Mesenteric fat pad (tissue), 1 donor: ENCODE results near the gene BACE2. TPM values are rescaled to one million over a fixed set of nuclear protein-coding genes. Genes with fewer than 3 reads are reported as not detected.

Experiments used
- DNase-seq: peaks from one replicate; pipeline ENCODE4 v3.0.0-alpha.2; 2020; ENCODE audit warnings: low spot score
- long read RNA-seq: library from polyadenylated mRNA; unstranded; transcript quantifications from one replicate; pipeline ENCODE4 v2.0.0, GENCODE V29; 2020
- total RNA-seq: library from RNA; stranded (reverse); fragmentation: NEBNext Ultra II Directional; extraction: Animal tissue kit (Norgen Biotek cat#: 25700); gene quantifications from one replicate; pipeline ENCODE4 v1.2.1, GENCODE V29; 2021
- donor health status: DM: yes; HTN: yes; CAD: no.

Gene BACE2
- 25.8 TPM for total RNA-seq
- long read RNA-seq, transcript BACE2-202 (9 exons, 2,993 nt), result major isoform, 6 of 37 reads
- long read RNA-seq, partial matches to known transcripts, result 23 of 37 reads
- long read RNA-seq, other reads (novel, unspliced or antisense), result 8 of 37 reads

GRCh38 chr21:41167348-41168342, at the start of gene BACE2:
TSS of gene BACE2 (plus strand) at chr21:41168160. CDS start at chr21:41168264, 104 bp downstream.
- no peak for DNase-seq

- no peak for DNase-seq
Observed at GRCh38 chr21:41119901-41120300, 48.1 kb upstream of the BACE2 start.

GRCh38 chr21:41120997-41121396, 47.0 kb upstream of the BACE2 start:
- DNase-seq, result peak; percentile 60

- DNase-seq, result peak; percentile 90
Observed at GRCh38 chr21:41121785-41122415, 46.1 kb upstream of the BACE2 start.

GRCh38 chr21:41124641-41125201, 43.2 kb upstream of the BACE2 start:
- peak; percentile 88 for DNase-seq

- DNase-seq, result no peak
Observed at GRCh38 chr21:41128981-41129380, 39.0 kb upstream of the BACE2 start.

- peak; percentile 4 for DNase-seq
Observed at GRCh38 chr21:41130883-41131282, 37.1 kb upstream of the BACE2 start.

GRCh38 chr21:41133874-41134522, 34.0 kb upstream of the BACE2 start:
- DNase-seq, result no peak

- DNase-seq, result peak; percentile 53
Observed at GRCh38 chr21:41135746-41136145, 32.2 kb upstream of the BACE2 start.

- peak; percentile 83 for DNase-seq
Observed at GRCh38 chr21:41136286-41136685, 31.7 kb upstream of the BACE2 start.

GRCh38 chr21:41137401-41137800, 30.6 kb upstream of the BACE2 start:
- DNase-seq, result peak; percentile 73

GRCh38 chr21:41137889-41138288, 30.1 kb upstream of the BACE2 start:
- DNase-seq, result peak; percentile 12

- DNase-seq, result peak; percentile 65
Observed at GRCh38 chr21:41138711-41139110, 29.2 kb upstream of the BACE2 start.

GRCh38 chr21:41139275-41139674, 28.7 kb upstream of the BACE2 start:
- peak; percentile 41 for DNase-seq

- DNase-seq, result peak; percentile 60
Observed at GRCh38 chr21:41139951-41140350, 28.0 kb upstream of the BACE2 start.

- peak; percentile 69 for DNase-seq
Observed at GRCh38 chr21:41141031-41141457, 26.9 kb upstream of the BACE2 start.

- peak; percentile 82 for DNase-seq
Observed at GRCh38 chr21:41142051-41142795, 25.7 kb upstream of the BACE2 start.

- DNase-seq, result peak; percentile 69
Observed at GRCh38 chr21:41143596-41144325, 24.2 kb upstream of the BACE2 start.

GRCh38 chr21:41147096-41147978, 20.6 kb upstream of the BACE2 start:
- DNase-seq, result peak; percentile 64
